ENCODE measurements around the gene KIF13A.

The KIF13A gene

DNA sequence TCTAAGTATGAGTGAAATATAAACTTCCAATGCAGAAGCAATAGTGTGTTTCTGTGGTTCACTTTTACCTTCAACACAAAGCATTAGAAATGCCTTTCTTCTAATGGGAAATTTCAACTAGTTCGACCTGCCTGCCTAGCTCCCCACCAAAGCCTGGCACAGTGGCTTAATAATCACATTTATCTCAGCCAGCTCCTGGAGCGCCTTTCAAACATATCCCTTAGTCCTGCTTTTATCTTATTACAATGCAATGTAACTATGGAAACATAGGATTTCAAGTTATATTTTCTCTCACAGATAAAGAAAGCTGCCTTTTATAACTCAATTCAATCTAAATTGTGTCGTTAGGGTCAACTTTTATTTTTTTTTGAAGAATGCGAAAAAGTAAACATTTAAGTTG lies 53.7 kb downstream of the KIF13A start:
- Histone ChIP-seq H3K9ac (ENCODE audit: low read length) (no peak overlapping the region), H3K27ac (ENCODE audit: low read length) (no peak overlapping the region)

GRCh38 chr6:17932330-17932852 lies 55.0 kb downstream of the KIF13A start:
- no peak overlapping the region for H3K4me3 ChIP-seq (ENCODE audit: low read length)

More for the DNA sequence above, 53.7 kb downstream of the KIF13A start:
- H3K4me3 ChIP-seq (ENCODE audit: low read length) = no peak overlapping the region
- no peaks in the 10 kb centered on the region for H3K9me3 ChIP-seq (replicated peaks; ENCODE audit: insufficient read depth, low read length)
- no peak overlapping the region for H3K4me2 ChIP-seq (ENCODE audit: low read depth, low read length)
- TF ChIP-seq EZH2phosphoT487 (IDR thresholded peaks at IDR 0.05; ENCODE audit: low read length) (no peak), EZH2 (optimal IDR thresholded peaks at IDR 0.05; ENCODE audit: low read depth, low read length) (no peak)
- H4K20me1 ChIP-seq (ENCODE audit: insufficient read depth, low read length) = no peaks in the 10 kb centered on the region
- H3K79me2 ChIP-seq (ENCODE audit: low read length) = no peaks in the 10 kb centered on the region
- H3K4me1 ChIP-seq (ENCODE audit: low read length) = no peaks in the 10 kb centered on the region
- DNase-seq = no peak
- no peaks in the 10 kb centered on the region for H3K9me2 ChIP-seq (replicated peaks; ENCODE audit: insufficient read depth, low read length)
- no peaks in the 10 kb centered on the region for H3F3A ChIP-seq (ENCODE audit: insufficient read depth, low read length)
- H3K36me3 ChIP-seq (replicated peaks; ENCODE audit: insufficient read depth, low read length) = no peaks in the 10 kb centered on the region
- H2AFZ ChIP-seq (ENCODE audit: low read length) = no peak overlapping the region
- H3K27me3 ChIP-seq (replicated peaks; ENCODE audit: insufficient read depth, low read length) = no peaks in the 10 kb centered on the region

GRCh38 chr6:17931227-17931626 lies 56.2 kb downstream of the KIF13A start:
- no peaks in the 10 kb centered on the region for H3F3A ChIP-seq (ENCODE audit: insufficient read depth, low read length)
- TF ChIP-seq EZH2phosphoT487 (IDR thresholded peaks at IDR 0.05; ENCODE audit: low read length) (no peak), EZH2 (optimal IDR thresholded peaks at IDR 0.05; ENCODE audit: low read depth, low read length) (no peak), CTCF (IDR thresholded peaks at IDR 0.05; ENCODE audit: low read length) (no peak)
- no peaks in the 10 kb centered on the region for H3K9me3 ChIP-seq (replicated peaks; ENCODE audit: insufficient read depth, low read length)
- H3K4me1 ChIP-seq (ENCODE audit: low read length) = no peaks in the 10 kb centered on the region
- H3K9ac ChIP-seq (ENCODE audit: low read length) = no peak overlapping the region
- no peaks in the 10 kb centered on the region for H3K79me2 ChIP-seq (ENCODE audit: low read length)
- H2AFZ ChIP-seq (ENCODE audit: low read length) = no peak overlapping the region
- H3K27me3 ChIP-seq (replicated peaks; ENCODE audit: insufficient read depth, low read length) = no peaks in the 10 kb centered on the region
- H3K4me2 ChIP-seq (ENCODE audit: low read depth, low read length) = no peak overlapping the region
- H4K20me1 ChIP-seq (ENCODE audit: insufficient read depth, low read length) = no peaks in the 10 kb centered on the region
- DNase-seq = no peak
- no peak overlapping the region for H3K27ac ChIP-seq (ENCODE audit: low read length)
- no peak overlapping the region for H3K4me3 ChIP-seq (ENCODE audit: low read length)
- no peaks in the 10 kb centered on the region for H3K9me2 ChIP-seq (replicated peaks; ENCODE audit: insufficient read depth, low read length)
- no peaks in the 10 kb centered on the region for H3K36me3 ChIP-seq (replicated peaks; ENCODE audit: insufficient read depth, low read length)

More at GRCh38 chr6:17932330-17932852, 55.0 kb downstream of the KIF13A start:
- TF ChIP-seq EZH2 (optimal IDR thresholded peaks at IDR 0.05; ENCODE audit: low read depth, low read length) (no peak), CTCF (IDR thresholded peaks at IDR 0.05; ENCODE audit: low read length) (no peak), EZH2phosphoT487 (IDR thresholded peaks at IDR 0.05; ENCODE audit: low read length) (no peak)
- Histone ChIP-seq H2AFZ (ENCODE audit: low read length) (no peak overlapping the region), H4K20me1 (ENCODE audit: insufficient read depth, low read length) (no peaks in the 10 kb centered on the region), H3K4me2 (ENCODE audit: low read depth, low read length) (no peak overlapping the region), H3F3A (ENCODE audit: insufficient read depth, low read length) (no peaks in the 10 kb centered on the region), H3K36me3 (replicated peaks; ENCODE audit: insufficient read depth, low read length) (no peaks in the 10 kb centered on the region), H3K9ac (ENCODE audit: low read length) (no peak overlapping the region), H3K27me3 (replicated peaks; ENCODE audit: insufficient read depth, low read length) (no peaks in the 10 kb centered on the region), H3K9me2 (replicated peaks; ENCODE audit: insufficient read depth, low read length) (no peaks in the 10 kb centered on the region), H3K79me2 (ENCODE audit: low read length) (no peaks in the 10 kb centered on the region), H3K4me1 (ENCODE audit: low read length) (no peaks in the 10 kb centered on the region), H3K9me3 (replicated peaks; ENCODE audit: insufficient read depth, low read length) (no peaks in the 10 kb centered on the region), H3K27ac (ENCODE audit: low read length) (no peak overlapping the region)
- no peak for DNase-seq

DNA sequence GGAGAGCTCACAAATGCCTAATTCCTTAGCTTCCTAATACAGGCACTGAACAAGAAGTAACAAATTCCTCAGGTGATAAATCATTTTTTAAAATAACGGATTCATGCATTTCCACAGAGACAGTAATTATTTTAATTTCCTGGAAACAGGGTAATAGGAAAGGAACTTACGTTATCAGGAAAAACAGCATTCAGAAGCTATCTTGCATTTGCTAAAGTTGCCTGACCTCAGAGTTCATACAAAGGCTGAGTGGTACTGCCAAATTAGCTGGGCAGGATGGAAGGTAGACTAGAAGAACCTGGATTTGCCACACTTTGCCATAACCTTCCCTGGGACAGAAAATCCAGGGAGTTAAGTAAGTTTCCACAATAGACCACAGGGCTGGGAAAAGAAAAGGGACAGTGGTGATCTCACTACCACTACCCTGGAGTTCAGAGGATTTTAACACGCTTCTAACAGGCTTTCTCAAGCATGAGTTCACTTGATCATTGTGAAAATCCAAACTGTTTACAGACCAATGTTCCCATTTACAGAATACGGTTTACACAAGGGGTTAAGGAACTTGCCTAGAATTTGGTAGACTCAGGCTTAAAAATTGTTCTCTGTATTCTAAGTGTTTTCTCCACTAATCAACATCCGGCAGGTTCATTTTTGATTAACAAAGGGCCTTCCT lies 57.0 kb downstream of the KIF13A start:
- no peaks in the 10 kb centered on the region for H3K9me3 ChIP-seq (replicated peaks; ENCODE audit: insufficient read depth, low read length)
- no peak overlapping the region for H3K4me3 ChIP-seq (ENCODE audit: low read length)
- H3K27me3 ChIP-seq (replicated peaks; ENCODE audit: insufficient read depth, low read length) = no peaks in the 10 kb centered on the region
- no peak overlapping the region for H2AFZ ChIP-seq (ENCODE audit: low read length)
- no peak overlapping the region for H3K9ac ChIP-seq (ENCODE audit: low read length)
- no peak overlapping the region for H3K27ac ChIP-seq (ENCODE audit: low read length)
- H3F3A ChIP-seq (ENCODE audit: insufficient read depth, low read length) = no peaks in the 10 kb centered on the region
- H3K79me2 ChIP-seq (ENCODE audit: low read length) = no peaks in the 10 kb centered on the region
- H3K4me2 ChIP-seq (ENCODE audit: low read depth, low read length) = no peak overlapping the region
- no peaks in the 10 kb centered on the region for H3K4me1 ChIP-seq (ENCODE audit: low read length)
- no peaks in the 10 kb centered on the region for H4K20me1 ChIP-seq (ENCODE audit: insufficient read depth, low read length)
- no peaks in the 10 kb centered on the region for H3K9me2 ChIP-seq (replicated peaks; ENCODE audit: insufficient read depth, low read length)
- no peak for DNase-seq
- TF ChIP-seq EZH2phosphoT487 (IDR thresholded peaks at IDR 0.05; ENCODE audit: low read length) (no peak), CTCF (IDR thresholded peaks at IDR 0.05; ENCODE audit: low read length) (no peak), EZH2 (optimal IDR thresholded peaks at IDR 0.05; ENCODE audit: low read depth, low read length) (no peak)
- no peaks in the 10 kb centered on the region for H3K36me3 ChIP-seq (replicated peaks; ENCODE audit: insufficient read depth, low read length)

Measured in MM.1S (cell line).